HFF-Myc (cell line): ENCODE data around the gene GPX4.

ENCODE experiments used
- DNase-seq: peaks from one replicate; pipeline ENCODE4 v3.0.0-alpha.2; 2011; ENCODE audit warnings: low read depth; ENCODE audit errors: extremely low read depth
- H3K4me3 ChIP-seq: replicated peaks from 2 replicates; pipeline ENCODE4 v1.5.1; 2011; ENCODE audit warnings: low read depth, mild to moderate bottlenecking, control low read depth, low read length
- TF ChIP-seq, protein P1 (sequence below): IDR thresholded peaks from 2 replicates; pipeline ENCODE4 v1.5.1; 2012; ENCODE audit warnings: mild to moderate bottlenecking, low read depth, low read length, control low read depth; ENCODE audit errors: missing control alignments

The GPX4 gene

DNA sequence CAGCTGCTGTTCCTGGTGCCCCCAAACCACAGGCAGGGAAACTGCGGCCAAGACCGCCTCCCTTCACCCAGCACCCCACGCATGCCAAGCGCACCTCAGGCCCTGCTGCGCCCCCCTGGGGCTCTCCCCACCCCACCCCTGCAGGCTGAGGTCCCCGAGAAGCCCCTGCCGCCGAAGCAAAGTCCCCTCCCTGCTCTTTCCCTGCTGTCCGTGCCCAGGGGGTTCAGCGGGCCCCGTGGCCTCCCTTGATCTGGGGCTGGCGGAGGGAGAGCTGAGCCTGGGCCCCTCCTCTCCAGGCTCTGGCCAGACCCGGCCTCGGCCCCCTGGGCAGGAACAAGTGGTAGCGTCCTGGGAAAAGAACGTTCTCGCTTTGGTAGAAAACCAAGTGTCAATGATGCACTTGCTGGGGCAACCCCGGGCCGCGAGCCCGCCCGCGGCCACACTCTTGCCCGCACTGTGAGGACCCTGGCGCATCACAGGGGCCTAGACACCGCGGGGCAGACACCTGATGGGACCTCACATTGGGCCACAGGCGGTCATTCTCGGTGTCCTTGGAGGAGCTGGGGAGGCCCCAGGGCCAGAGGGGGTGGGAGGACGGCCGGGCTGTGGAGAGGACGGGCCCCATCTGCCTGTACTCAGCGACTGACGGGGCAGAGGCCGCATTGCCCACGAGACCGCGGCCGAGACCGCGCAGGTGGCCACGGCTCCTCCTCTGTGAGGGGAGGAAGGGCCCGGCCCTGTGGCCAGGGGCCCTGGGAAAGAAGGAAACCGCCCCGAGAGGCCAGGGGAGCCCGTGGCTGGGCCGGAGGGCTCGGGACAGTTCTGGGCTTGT lies 29.0 kb downstream of the GPX4 start:
- TF ChIP-seq, protein P1, sequence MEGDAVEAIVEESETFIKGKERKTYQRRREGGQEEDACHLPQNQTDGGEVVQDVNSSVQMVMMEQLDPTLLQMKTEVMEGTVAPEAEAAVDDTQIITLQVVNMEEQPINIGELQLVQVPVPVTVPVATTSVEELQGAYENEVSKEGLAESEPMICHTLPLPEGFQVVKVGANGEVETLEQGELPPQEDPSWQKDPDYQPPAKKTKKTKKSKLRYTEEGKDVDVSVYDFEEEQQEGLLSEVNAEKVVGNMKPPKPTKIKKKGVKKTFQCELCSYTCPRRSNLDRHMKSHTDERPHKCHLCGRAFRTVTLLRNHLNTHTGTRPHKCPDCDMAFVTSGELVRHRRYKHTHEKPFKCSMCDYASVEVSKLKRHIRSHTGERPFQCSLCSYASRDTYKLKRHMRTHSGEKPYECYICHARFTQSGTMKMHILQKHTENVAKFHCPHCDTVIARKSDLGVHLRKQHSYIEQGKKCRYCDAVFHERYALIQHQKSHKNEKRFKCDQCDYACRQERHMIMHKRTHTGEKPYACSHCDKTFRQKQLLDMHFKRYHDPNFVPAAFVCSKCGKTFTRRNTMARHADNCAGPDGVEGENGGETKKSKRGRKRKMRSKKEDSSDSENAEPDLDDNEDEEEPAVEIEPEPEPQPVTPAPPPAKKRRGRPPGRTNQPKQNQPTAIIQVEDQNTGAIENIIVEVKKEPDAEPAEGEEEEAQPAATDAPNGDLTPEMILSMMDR, result no peak
- no peak for DNase-seq
- peak overlapping the region; percentile 57 for H3K4me3 ChIP-seq

DNA sequence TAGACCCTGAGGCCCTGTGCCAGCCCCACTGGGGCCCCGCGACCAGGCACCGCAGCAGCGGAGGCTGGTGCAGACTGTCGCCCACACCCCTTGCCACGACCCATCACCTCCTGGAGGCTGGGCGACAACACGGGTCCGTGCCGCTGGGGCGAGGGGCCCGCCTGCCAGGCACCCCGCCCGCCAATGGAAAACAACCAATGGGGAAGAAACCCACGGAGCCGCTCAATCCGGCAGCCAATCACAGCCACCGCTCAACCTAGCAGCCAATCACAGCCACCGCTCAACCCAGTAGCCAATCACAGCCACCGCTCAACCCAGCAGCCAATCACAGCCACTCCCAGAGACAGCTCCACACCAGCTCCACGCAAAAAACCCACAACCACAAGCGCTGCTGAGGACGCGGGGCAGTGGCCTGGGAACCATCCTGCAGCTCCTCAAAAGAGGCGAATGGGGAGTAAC lies 29.7 kb downstream of the GPX4 start:
- DNase-seq, result no peak
- TF ChIP-seq, protein P1, result no peak
- H3K4me3 ChIP-seq, result no peak overlapping the region

DNA sequence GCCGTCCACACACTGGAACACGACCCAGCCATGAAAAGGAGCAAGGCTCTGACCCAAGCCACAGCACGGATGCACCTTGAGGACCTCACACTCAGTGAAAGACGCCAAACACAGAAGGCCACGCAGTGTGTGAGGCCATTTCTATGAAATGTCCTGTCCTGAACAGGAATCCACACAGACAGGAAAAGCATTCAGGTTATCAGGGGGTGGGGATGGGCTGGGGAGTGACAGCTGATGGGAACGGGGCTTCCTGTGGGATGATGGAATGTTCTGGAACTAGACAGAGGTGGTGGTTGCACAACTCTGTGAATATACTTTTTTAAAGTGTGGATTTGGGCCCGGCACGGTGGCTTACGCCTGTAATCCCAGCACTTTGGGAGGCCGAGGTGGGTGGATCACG lies 30.6 kb downstream of the GPX4 start:
- no peak for DNase-seq
- TF ChIP-seq, protein P1, result no peak
- H3K4me3 ChIP-seq, result no peak overlapping the region

DNA sequence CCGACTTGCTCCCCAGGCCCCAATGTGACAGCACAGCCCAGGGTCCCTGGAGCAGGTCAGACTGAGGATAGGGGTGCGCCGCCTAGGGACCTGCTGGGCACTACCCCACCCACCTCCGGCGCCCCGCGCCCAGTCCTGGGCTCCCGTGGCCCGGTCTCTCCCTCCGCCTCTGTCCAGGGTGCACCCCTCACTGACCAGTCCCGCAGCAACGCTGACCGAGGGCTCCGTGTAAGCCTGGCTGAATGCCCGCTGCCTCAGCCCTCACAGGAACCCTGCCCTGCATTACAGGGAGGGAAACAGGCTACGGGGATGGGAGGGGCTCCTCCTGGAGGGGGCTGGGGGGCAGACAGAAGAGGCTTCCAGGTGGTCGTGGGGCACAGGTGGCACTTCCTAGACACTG lies 31.7 kb downstream of the GPX4 start:
- H3K4me3 ChIP-seq, result no peak overlapping the region
- no peak for DNase-seq
- TF ChIP-seq, protein P1, result no peak

DNA sequence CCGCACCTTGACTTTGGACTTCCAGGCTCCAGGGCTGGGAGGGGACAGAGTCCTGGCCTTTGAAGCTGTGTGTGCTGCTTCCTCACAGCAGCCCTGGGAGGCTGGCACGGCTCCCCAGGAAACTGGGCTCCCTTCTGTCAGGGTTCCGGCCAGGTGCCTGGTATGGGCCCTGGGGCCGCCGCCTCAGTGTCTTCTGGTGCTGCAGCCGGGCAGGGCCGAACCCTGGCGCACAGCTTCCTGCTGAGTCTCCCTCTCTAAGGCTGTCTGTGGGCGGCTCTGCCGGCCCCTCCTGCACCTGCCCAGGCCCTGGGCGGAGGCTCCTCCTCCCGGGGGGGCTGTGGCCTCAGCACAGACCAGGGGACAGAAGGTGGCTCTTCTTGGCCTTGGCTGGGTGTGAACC lies 32.4 kb downstream of the GPX4 start:
- no peak for DNase-seq
- TF ChIP-seq, protein P1, result no peak
- no peak overlapping the region for H3K4me3 ChIP-seq

DNA sequence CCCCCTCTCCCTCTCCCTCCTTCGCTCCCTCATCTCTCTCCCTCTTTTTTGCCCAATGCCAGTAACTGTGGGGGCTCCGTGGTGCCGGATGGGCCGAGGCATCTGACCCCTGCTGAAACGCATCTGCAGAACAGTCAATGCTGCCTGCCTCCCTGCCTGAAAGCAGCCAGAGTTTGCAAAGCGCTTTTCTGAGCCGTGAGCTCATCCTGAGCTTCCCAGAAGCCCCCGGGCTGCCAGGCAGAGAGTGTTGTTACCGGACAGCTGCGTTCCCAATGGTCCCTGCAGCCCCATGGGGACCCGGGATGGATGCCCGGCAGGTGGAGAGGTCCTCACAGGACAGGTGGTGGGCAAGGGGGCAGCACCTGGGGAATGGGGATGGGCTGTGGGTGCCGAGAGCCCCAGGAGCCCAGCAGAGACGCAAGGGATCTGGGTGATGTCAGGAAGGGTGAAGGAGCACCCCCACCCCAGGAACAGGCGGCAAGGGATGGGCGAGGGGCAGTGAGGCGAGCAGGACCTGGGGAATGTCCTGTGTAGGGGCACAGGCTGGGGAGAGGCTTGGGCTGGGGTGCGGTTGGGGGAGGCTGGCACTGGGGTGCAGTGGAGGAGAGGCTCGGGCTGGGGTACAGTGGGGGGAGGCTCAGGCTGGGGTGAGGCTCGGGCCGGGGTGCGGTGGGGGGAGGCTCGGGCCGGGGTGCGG lies 33.0 kb downstream of the GPX4 start:
- DNase-seq, result no peak
- TF ChIP-seq, protein P1, result no peak
- no peak overlapping the region for H3K4me3 ChIP-seq
